ENCODE data around the gene FAM50B. TPM values are rescaled to one million over a fixed set of nuclear protein-coding genes. Genes with fewer than 3 reads are reported as not detected.

FAM50B gene
- polyA plus RNA-seq, 1 donor from 2014 or later, result 0.79 TPM

- Histone ChIP-seq H3K9ac (ENCODE audit: low read length) (no peak overlapping the region), H2AFZ (ENCODE audit: low read depth, low read length) (no peak overlapping the region), H3K27me3 (ENCODE audit: insufficient read depth, low read depth, low read length) (no peaks in the 10 kb centered on the region), H3K9me2 (ENCODE audit: insufficient read depth, low read length) (no peaks in the 10 kb centered on the region), H3F3A (ENCODE audit: insufficient read depth, low read length, poor library complexity, severe bottlenecking) (no peaks in the 10 kb centered on the region), H3K27ac (ENCODE audit: low read length) (no peak overlapping the region), H3K9me3 (ENCODE audit: low read length) (no peaks in the 10 kb centered on the region), H3K79me2 (replicated peaks; ENCODE audit: insufficient read depth, low read length) (no peaks in the 10 kb centered on the region), H3K4me3 (ENCODE audit: low read length) (no peak overlapping the region), H3K4me2 (ENCODE audit: low read length) (no peak overlapping the region), H4K20me1 (ENCODE audit: insufficient read depth) (no peaks in the 10 kb centered on the region), H3K36me3 (ENCODE audit: insufficient read depth, low read length) (no peaks in the 10 kb centered on the region)
- TF ChIP-seq MXI1 (conservative IDR thresholded peaks at IDR 0.05; ENCODE audit: poor library complexity, severe bottlenecking) (no peak), TAF1 (IDR thresholded peaks at IDR 0.05; ENCODE audit: low read depth) (no peak), SMC3 (conservative IDR thresholded peaks at IDR 0.05; ENCODE audit: poor library complexity) (no peak), EP300 (conservative IDR thresholded peaks at IDR 0.05; ENCODE audit: poor library complexity, severe bottlenecking) (no peak), RAD21 (conservative IDR thresholded peaks at IDR 0.05) (no peak), POLR2AphosphoS5 (IDR thresholded peaks at IDR 0.05) (no peak), EZH2 (IDR thresholded peaks at IDR 0.05; ENCODE audit: borderline replicate concordance, insufficient read depth, low read length, poor library complexity, severe bottlenecking) (no peak)
- TF ChIP-seq, protein P1, sequence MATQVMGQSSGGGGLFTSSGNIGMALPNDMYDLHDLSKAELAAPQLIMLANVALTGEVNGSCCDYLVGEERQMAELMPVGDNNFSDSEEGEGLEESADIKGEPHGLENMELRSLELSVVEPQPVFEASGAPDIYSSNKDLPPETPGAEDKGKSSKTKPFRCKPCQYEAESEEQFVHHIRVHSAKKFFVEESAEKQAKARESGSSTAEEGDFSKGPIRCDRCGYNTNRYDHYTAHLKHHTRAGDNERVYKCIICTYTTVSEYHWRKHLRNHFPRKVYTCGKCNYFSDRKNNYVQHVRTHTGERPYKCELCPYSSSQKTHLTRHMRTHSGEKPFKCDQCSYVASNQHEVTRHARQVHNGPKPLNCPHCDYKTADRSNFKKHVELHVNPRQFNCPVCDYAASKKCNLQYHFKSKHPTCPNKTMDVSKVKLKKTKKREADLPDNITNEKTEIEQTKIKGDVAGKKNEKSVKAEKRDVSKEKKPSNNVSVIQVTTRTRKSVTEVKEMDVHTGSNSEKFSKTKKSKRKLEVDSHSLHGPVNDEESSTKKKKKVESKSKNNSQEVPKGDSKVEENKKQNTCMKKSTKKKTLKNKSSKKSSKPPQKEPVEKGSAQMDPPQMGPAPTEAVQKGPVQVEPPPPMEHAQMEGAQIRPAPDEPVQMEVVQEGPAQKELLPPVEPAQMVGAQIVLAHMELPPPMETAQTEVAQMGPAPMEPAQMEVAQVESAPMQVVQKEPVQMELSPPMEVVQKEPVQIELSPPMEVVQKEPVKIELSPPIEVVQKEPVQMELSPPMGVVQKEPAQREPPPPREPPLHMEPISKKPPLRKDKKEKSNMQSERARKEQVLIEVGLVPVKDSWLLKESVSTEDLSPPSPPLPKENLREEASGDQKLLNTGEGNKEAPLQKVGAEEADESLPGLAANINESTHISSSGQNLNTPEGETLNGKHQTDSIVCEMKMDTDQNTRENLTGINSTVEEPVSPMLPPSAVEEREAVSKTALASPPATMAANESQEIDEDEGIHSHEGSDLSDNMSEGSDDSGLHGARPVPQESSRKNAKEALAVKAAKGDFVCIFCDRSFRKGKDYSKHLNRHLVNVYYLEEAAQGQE (IDR thresholded peaks at IDR 0.05; ENCODE audit: borderline replicate concordance), result no peak
- TF ChIP-seq, protein P2, sequence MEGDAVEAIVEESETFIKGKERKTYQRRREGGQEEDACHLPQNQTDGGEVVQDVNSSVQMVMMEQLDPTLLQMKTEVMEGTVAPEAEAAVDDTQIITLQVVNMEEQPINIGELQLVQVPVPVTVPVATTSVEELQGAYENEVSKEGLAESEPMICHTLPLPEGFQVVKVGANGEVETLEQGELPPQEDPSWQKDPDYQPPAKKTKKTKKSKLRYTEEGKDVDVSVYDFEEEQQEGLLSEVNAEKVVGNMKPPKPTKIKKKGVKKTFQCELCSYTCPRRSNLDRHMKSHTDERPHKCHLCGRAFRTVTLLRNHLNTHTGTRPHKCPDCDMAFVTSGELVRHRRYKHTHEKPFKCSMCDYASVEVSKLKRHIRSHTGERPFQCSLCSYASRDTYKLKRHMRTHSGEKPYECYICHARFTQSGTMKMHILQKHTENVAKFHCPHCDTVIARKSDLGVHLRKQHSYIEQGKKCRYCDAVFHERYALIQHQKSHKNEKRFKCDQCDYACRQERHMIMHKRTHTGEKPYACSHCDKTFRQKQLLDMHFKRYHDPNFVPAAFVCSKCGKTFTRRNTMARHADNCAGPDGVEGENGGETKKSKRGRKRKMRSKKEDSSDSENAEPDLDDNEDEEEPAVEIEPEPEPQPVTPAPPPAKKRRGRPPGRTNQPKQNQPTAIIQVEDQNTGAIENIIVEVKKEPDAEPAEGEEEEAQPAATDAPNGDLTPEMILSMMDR (IDR thresholded peaks at IDR 0.05; ENCODE audit: poor library complexity, severe bottlenecking), result no peak
Observed at GRCh38 chr6:3876101-3876500, 26.9 kb downstream of the FAM50B start.

- H3K9me2 ChIP-seq (ENCODE audit: insufficient read depth, low read length), result no peaks in the 10 kb centered on the region
- H3K27ac ChIP-seq (ENCODE audit: low read length), result no peak overlapping the region
- H3K36me3 ChIP-seq (ENCODE audit: insufficient read depth, low read length), result no peaks in the 10 kb centered on the region
- H3K9ac ChIP-seq (ENCODE audit: low read length), result no peak overlapping the region
- H3K9me3 ChIP-seq (ENCODE audit: low read length), result no peaks in the 10 kb centered on the region
- H3K79me2 ChIP-seq (replicated peaks; ENCODE audit: insufficient read depth, low read length), result no peaks in the 10 kb centered on the region
- H3F3A ChIP-seq (ENCODE audit: insufficient read depth, low read length, poor library complexity, severe bottlenecking), result no peaks in the 10 kb centered on the region
- H3K4me3 ChIP-seq (ENCODE audit: low read length), result no peak overlapping the region
- no peaks in the 10 kb centered on the region for H3K27me3 ChIP-seq (ENCODE audit: insufficient read depth, low read depth, low read length)
- H3K4me2 ChIP-seq (ENCODE audit: low read length), result no peak overlapping the region
- H2AFZ ChIP-seq (ENCODE audit: low read depth, low read length), result no peak overlapping the region
- TF ChIP-seq EZH2 (IDR thresholded peaks at IDR 0.05; ENCODE audit: borderline replicate concordance, insufficient read depth, low read length, poor library complexity, severe bottlenecking) (no peak), POLR2AphosphoS5 (IDR thresholded peaks at IDR 0.05) (no peak), TAF1 (IDR thresholded peaks at IDR 0.05; ENCODE audit: low read depth) (no peak), MXI1 (conservative IDR thresholded peaks at IDR 0.05; ENCODE audit: poor library complexity, severe bottlenecking) (no peak), EP300 (conservative IDR thresholded peaks at IDR 0.05; ENCODE audit: poor library complexity, severe bottlenecking) (no peak), RAD21 (conservative IDR thresholded peaks at IDR 0.05) (no peak), SMC3 (conservative IDR thresholded peaks at IDR 0.05; ENCODE audit: poor library complexity) (no peak)
- TF ChIP-seq, protein P2 (IDR thresholded peaks at IDR 0.05; ENCODE audit: poor library complexity, severe bottlenecking), result no peak
- TF ChIP-seq, protein P1 (IDR thresholded peaks at IDR 0.05; ENCODE audit: borderline replicate concordance), result no peak
- H4K20me1 ChIP-seq (ENCODE audit: insufficient read depth), result no peaks in the 10 kb centered on the region
Observed at GRCh38 chr6:3876866-3877265, 27.7 kb downstream of the FAM50B start.
